K562 (cell line): ENCODE data around the gene ZNF581. TPM values are rescaled to one million over a fixed set of nuclear protein-coding genes. Genes with fewer than 3 reads are reported as not detected.

Experiments used
- ARHGAP35 ChIP-seq: fragments of 450-650 bp; IDR thresholded peaks from 2 replicates; pipeline ENCODE4 v1.6.1; 2018; ENCODE audit not compliant: partially characterized antibody
- ELF4 ChIP-seq: fragments of 450-650 bp; formaldehyde crosslinking; IDR thresholded peaks from 2 replicates; pipeline ENCODE4 v1.4.0; 2022; ENCODE audit warnings: missing genetic modification characterization
- ELK3 ChIP-seq: fragments of 450-650 bp; formaldehyde crosslinking; IDR thresholded peaks from 2 replicates; pipeline ENCODE4 v1.4.0; 2020; ENCODE audit warnings: mild to moderate bottlenecking
- EP300 ChIP-seq: IDR thresholded peaks from 2 replicates; pipeline ENCODE4 v1.6.1; 2012; ENCODE audit warnings: low read length, improper control_type of control experiment
- ETV5 ChIP-seq: sonication (generic); formaldehyde crosslinking; IDR thresholded peaks from 2 replicates; pipeline ENCODE4 v1.4.0; 2020; ENCODE audit warnings: low read depth, mild to moderate bottlenecking, missing genetic modification reagents
- FIP1L1 ChIP-seq: fragments of 200-400 bp; formaldehyde crosslinking; IDR thresholded peaks from 2 replicates; pipeline ENCODE4 v1.6.1; 2018; ENCODE audit warnings: mild to moderate bottlenecking, low read depth, low read length; ENCODE audit not compliant: poor library complexity, severe bottlenecking
- FOSL1 ChIP-seq: fragments of 200-800 bp; sonication (Bioruptor generic); conservative IDR thresholded peaks from 2 replicates; pipeline ENCODE4 v1.6.1; 2016; ENCODE audit warnings: missing genetic modification characterization, missing compliant biosample characterization
- FOXP4 ChIP-seq: sonication (generic); formaldehyde crosslinking; IDR thresholded peaks from 2 replicates; pipeline ENCODE4 v1.8.0; 2022; ENCODE audit warnings: mild to moderate bottlenecking, missing genetic modification reagents, borderline replicate concordance
- JUNB ChIP-seq: fragments of 450-650 bp; formaldehyde crosslinking; conservative IDR thresholded peaks from 2 replicates; pipeline ENCODE4 v1.4.0; 2020; ENCODE audit warnings: mild to moderate bottlenecking
- KAT7 ChIP-seq: sonication (generic); formaldehyde crosslinking; IDR thresholded peaks from 2 replicates; pipeline ENCODE4 v1.8.0; 2022; ENCODE audit warnings: missing genetic modification reagents, mild to moderate bottlenecking, borderline replicate concordance
- MAFK ChIP-seq: IDR thresholded peaks from 2 replicates; pipeline ENCODE4 v1.6.1; 2011; ENCODE audit warnings: low read length, improper control_type of control experiment
- MTA3 ChIP-seq: fragments of 450-650 bp; formaldehyde crosslinking; IDR thresholded peaks from 2 replicates; pipeline ENCODE4 v1.6.1; 2017; ENCODE audit warnings: mild to moderate bottlenecking, borderline replicate concordance
- NBN ChIP-seq: fragments of 450-650 bp; IDR thresholded peaks from 2 replicates; pipeline ENCODE4 v1.6.1; 2016; ENCODE audit warnings: low read depth, mild to moderate bottlenecking
- NCOR1 ChIP-seq: fragments of 450-650 bp; IDR thresholded peaks from 2 replicates; pipeline ENCODE4 v1.6.1; 2016; ENCODE audit warnings: mild to moderate bottlenecking, moderate library complexity
- PML ChIP-seq: IDR thresholded peaks from 2 replicates; pipeline ENCODE4 v1.6.1; 2012; ENCODE audit warnings: low read length, inconsistent platforms
- POLR2A ChIP-seq: fragments of 450-650 bp; conservative IDR thresholded peaks from 2 replicates; pipeline ENCODE4 v1.6.1; 2016
- SMAD3 ChIP-seq: fragments of 450-650 bp; formaldehyde crosslinking; conservative IDR thresholded peaks from 2 replicates; pipeline ENCODE4 v1.4.0; 2020; ENCODE audit warnings: mild to moderate bottlenecking
- SMARCE1 ChIP-seq: fragments of 450-650 bp; IDR thresholded peaks from 2 replicates; pipeline ENCODE4 v1.7.1; 2016; ENCODE audit warnings: mild to moderate bottlenecking
- SP2 ChIP-seq: IDR thresholded peaks from 2 replicates; pipeline ENCODE4 v1.6.1; 2011; ENCODE audit warnings: mild to moderate bottlenecking, low read depth, low read length, moderate library complexity; ENCODE audit not compliant: poor library complexity, severe bottlenecking; ENCODE audit errors: extremely low read depth
- SRSF7 ChIP-seq: fragments of 200-400 bp; formaldehyde crosslinking; optimal IDR thresholded peaks from 2 replicates; pipeline ENCODE3; 2017; ENCODE audit warnings: mild to moderate bottlenecking, low read depth, low read length
- TEAD2 ChIP-seq: fragments of 450-650 bp; IDR thresholded peaks from 2 replicates; pipeline ENCODE4 v1.6.1; 2016; ENCODE audit warnings: missing genetic modification characterization, control low read depth, missing compliant biosample characterization
- TGIF2 ChIP-seq: sonication (generic); formaldehyde crosslinking; IDR thresholded peaks from 2 replicates; pipeline ENCODE4 v1.8.1; 2022; ENCODE audit warnings: mild to moderate bottlenecking, missing genetic modification reagents, moderate library complexity
- TOE1 ChIP-seq, 2 experiments: fragments of 450-650 bp in 1 of 2; sonication (generic) in 1 of 2; formaldehyde crosslinking in 1 of 2; IDR thresholded peaks; 2 replicates each; pipeline versions ENCODE4 v1.7.1 to v1.8.0; 2016 to 2022; ENCODE audit warnings: borderline replicate concordance in 2 of 2, mild to moderate bottlenecking in 2 of 2, antibody characterized with exemption in 1 of 2, inconsistent platforms in 1 of 2, low read depth in 1 of 2, missing genetic modification reagents in 1 of 2, moderate library complexity in 1 of 2
- TRIM24 ChIP-seq, 2 experiments: fragments of 450-650 bp; IDR thresholded peaks; 2 replicates each; pipeline ENCODE4 v1.6.1; 2016
- VEZF1 ChIP-seq: fragments of 200-800 bp; sonication (Bioruptor generic); IDR thresholded peaks from 2 replicates; pipeline ENCODE4 v1.6.1; 2017; ENCODE audit warnings: missing genetic modification characterization, missing compliant biosample characterization
- ZC3H8 ChIP-seq: fragments of 450-650 bp; IDR thresholded peaks from 2 replicates; pipeline ENCODE4 v1.6.1; 2017
- ZKSCAN8 ChIP-seq: fragments of 200-800 bp; sonication (Bioruptor generic); IDR thresholded peaks from 2 replicates; pipeline ENCODE4 v1.6.1; 2016; ENCODE audit warnings: missing genetic modification characterization, missing compliant biosample characterization
- ZNF274 ChIP-seq: IDR thresholded peaks from 2 replicates; pipeline ENCODE4 v1.6.1; 2011; ENCODE audit warnings: low read depth, mild to moderate bottlenecking, low read length, moderate library complexity, borderline replicate concordance
- ZNF586 ChIP-seq: fragments of 450-650 bp; formaldehyde crosslinking; conservative IDR thresholded peaks from 2 replicates; pipeline ENCODE4 v1.4.0; 2020; ENCODE audit warnings: mild to moderate bottlenecking, moderate library complexity
- polyA plus RNA-seq, 8 experiments: library from polyadenylated mRNA; depleted of rRNA in 4 of 8; stranded (reverse) in 5 of 8; unstranded in 3 of 8; fragments of >200 nt; fragmentation: Nextera tagmentation in 2 of 8; fragmentation: Illumina TruSeq in 1 of 8; extraction: Ambion mirVana in 2 of 8; extraction: Trizol in 1 of 8; gene quantifications; 2 replicates each; pipeline versions ENCODE4 v1.2.1 to v1.2.3, GENCODE V29; 2011 to 2014; ENCODE audit warnings: inconsistent platforms in 1 of 8, missing spikeins in 1 of 8
- total RNA-seq, 7 experiments: library from RNA; depleted of rRNA in 6 of 7; stranded (reverse); fragments of >200 nt in 6 of 7; fragmentation: Illumina TruSeq in 2 of 7; extraction: Trizol in 2 of 7; gene quantifications; 2 replicates each; pipeline versions ENCODE4 v1.2.1 to v1.2.3, GENCODE V29; 2011 to 2021; ENCODE audit warnings: low replicate concordance in 1 of 7

Gene ZNF581
- total and polyA plus RNA-seq, 9 of the 15 experiments (the other 6 are each of a cell fraction or from before 2014, with no cell fraction given): 2.4 to 39.4 (median 15.4) TPM

GRCh38 chr19:55672418-55672817 lies 29.0 kb downstream of the ZNF581 start (continued):
- TF ChIP-seq FOXP4 (CRISPR knock-in tag) (no peak), MAFK (no peak), TRIM24 (IDR thresholded peaks at IDR 0.05) (no peak), ZC3H8 (no peak), NBN (no peak), ZNF586 (CRISPR knock-in tag) (no peak), TEAD2 (no peak), PML (no peak; the same call in 1 of the 2 replicates), ELF4 (CRISPR knock-in tag) (no peak), FIP1L1 (no peak), FOSL1 (tag) (no peak), EP300 (peak; percentile 61; the same call in 1 of the 2 replicates), SRSF7 (no peak), SMAD3 (no peak), ETV5 (CRISPR knock-in tag) (peak; percentile 72), JUNB (CRISPR knock-in tag) (no peak), MTA3 (no peak), NCOR1 (peak; percentile 72), SP2 (no peak), SMARCE1 (peak; percentile 63; the same call in 1 of the 2 replicates), TGIF2 (CRISPR knock-in tag) (no peak), ARHGAP35 (no peak), ELK3 (CRISPR knock-in tag) (no peak), ZKSCAN8 (CRISPR knock-in tag) (no peak), TOE1 (IDR thresholded peaks at IDR 0.05; ENCODE audit: borderline replicate concordance) (no peak), TOE1 (CRISPR knock-in tag; IDR thresholded peaks at IDR 0.05; ENCODE audit: borderline replicate concordance, low read depth) (no peak), KAT7 (CRISPR knock-in tag) (no peak), POLR2A (no peak), ZNF274 (no peak), VEZF1 (peak; percentile 90)
